ENCODE results near the gene PHF19.

GRCh38 chr9:120839146-120839545 is 37.8 kb downstream of the PHF19 start:
- TF ChIP-seq, protein P1, sequence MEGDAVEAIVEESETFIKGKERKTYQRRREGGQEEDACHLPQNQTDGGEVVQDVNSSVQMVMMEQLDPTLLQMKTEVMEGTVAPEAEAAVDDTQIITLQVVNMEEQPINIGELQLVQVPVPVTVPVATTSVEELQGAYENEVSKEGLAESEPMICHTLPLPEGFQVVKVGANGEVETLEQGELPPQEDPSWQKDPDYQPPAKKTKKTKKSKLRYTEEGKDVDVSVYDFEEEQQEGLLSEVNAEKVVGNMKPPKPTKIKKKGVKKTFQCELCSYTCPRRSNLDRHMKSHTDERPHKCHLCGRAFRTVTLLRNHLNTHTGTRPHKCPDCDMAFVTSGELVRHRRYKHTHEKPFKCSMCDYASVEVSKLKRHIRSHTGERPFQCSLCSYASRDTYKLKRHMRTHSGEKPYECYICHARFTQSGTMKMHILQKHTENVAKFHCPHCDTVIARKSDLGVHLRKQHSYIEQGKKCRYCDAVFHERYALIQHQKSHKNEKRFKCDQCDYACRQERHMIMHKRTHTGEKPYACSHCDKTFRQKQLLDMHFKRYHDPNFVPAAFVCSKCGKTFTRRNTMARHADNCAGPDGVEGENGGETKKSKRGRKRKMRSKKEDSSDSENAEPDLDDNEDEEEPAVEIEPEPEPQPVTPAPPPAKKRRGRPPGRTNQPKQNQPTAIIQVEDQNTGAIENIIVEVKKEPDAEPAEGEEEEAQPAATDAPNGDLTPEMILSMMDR (IDR thresholded peaks at IDR 0.05; ENCODE audit: low read depth, low read length) = no peak
- no peak for TF ChIP-seq POLR2A (IDR thresholded peaks at IDR 0.05; ENCODE audit: extremely low read depth, insufficient read length)
